Testis (tissue), 2 donors: Measurements from ENCODE around the gene NDOR1.

Experiments
- CTCF ChIP-seq, 3 experiments: fragments of 450-650 bp in 2 of 3; fragments of 200-600 bp in 1 of 3; sonication (generic) in 1 of 3; IDR thresholded peaks; one replicate each; pipeline ENCODE4 v1.5.1; 2016 to 2019; ENCODE audit warnings: antibody characterized with exemption in 3 of 3, mild to moderate bottlenecking in 2 of 3, moderate library complexity in 1 of 3
- POLR2A ChIP-seq: fragments of 450-650 bp; IDR thresholded peaks from one replicate; pipeline ENCODE4 v1.6.1; 2017; ENCODE audit warnings: antibody characterized with exemption, mild to moderate bottlenecking, moderate library complexity

GRCh38 chr9:137160054-137160425, 45.5 kb upstream of the NDOR1 start:
- TF ChIP-seq CTCF (IDR thresholded peaks at IDR 0.05) (no peak), POLR2A (no peak)
